ENCODE results near the gene COMMD1.

GRCh38 chr2:62056341-62056740, 150.9 kb downstream of the COMMD1 start:
- no peak for TF ChIP-seq CREB5 (CRISPR knock-in tag; IDR thresholded peaks at IDR 0.05; ENCODE audit: low read depth)
- no peak for TF ChIP-seq ZFP30 (CRISPR knock-in tag; IDR thresholded peaks at IDR 0.05)
- TF ChIP-seq PATZ1 (CRISPR knock-in tag; IDR thresholded peaks at IDR 0.05; ENCODE audit: borderline replicate concordance): no peak
- no peak for TF ChIP-seq ZFP3 (CRISPR knock-in tag; IDR thresholded peaks at IDR 0.05)
- TF ChIP-seq ZC3H10 (CRISPR knock-in tag; IDR thresholded peaks at IDR 0.05): no peak
- TF ChIP-seq POU6F1 (CRISPR knock-in tag; IDR thresholded peaks at IDR 0.05; ENCODE audit: borderline replicate concordance, low read depth): no peak
- no peak for TF ChIP-seq ESRRG (CRISPR knock-in tag; IDR thresholded peaks at IDR 0.05)
- TF ChIP-seq ISL1 (CRISPR knock-in tag; IDR thresholded peaks at IDR 0.05): no peak
- no peak for TF ChIP-seq TOX (CRISPR knock-in tag; IDR thresholded peaks at IDR 0.05; ENCODE audit: borderline replicate concordance)
- no peak for TF ChIP-seq ARNTL (CRISPR knock-in tag; IDR thresholded peaks at IDR 0.05; ENCODE audit: borderline replicate concordance, low read depth)

Measured in SK-N-SH treated with all-trans-retinoic acid at 6 μM for 48 hours (cell line).